GM21786 (cell line): ENCODE results near the gene SAMD11.

ENCODE experiments used
- ATAC-seq: cut with Tn5 transposase; IDR thresholded peaks from one replicate; pipeline ENCODE4 v1.9.1; 2021; ENCODE audit not compliant: unreplicated experiment

SAMD11 gene

DNA sequence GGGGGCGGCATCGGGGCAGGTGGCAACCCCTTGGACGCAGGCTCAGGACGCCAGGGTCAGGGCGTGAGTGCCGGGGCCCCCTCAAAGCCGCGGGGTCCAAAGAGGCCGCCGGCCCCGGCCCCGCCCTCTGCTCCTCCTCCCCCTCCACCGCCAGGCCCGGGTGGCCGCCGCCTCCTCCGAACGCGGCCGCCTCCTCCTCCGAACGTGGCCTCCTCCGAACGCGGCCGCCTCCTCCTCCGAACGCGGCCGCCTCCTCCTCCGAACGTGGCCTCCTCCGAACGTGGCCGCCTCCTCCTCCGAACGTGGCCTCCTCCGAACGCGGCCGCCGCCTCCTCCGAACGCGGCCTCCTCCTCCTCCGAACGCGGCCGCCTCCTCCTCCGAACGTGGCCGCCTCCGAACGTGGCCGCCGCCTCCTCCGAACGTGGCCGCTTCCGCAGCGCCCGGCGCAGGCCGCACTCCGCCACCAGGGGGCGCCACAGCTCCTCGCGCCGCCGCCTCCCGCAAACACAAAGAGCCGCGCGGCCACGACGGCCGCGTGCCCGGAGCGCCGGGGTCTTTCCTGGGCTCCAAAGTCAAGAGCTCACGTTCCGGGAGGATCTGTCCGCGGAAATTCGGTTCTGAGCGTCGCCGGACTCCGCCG is 19.3 kb upstream of the SAMD11 start:
- no peak for ATAC-seq

DNA sequence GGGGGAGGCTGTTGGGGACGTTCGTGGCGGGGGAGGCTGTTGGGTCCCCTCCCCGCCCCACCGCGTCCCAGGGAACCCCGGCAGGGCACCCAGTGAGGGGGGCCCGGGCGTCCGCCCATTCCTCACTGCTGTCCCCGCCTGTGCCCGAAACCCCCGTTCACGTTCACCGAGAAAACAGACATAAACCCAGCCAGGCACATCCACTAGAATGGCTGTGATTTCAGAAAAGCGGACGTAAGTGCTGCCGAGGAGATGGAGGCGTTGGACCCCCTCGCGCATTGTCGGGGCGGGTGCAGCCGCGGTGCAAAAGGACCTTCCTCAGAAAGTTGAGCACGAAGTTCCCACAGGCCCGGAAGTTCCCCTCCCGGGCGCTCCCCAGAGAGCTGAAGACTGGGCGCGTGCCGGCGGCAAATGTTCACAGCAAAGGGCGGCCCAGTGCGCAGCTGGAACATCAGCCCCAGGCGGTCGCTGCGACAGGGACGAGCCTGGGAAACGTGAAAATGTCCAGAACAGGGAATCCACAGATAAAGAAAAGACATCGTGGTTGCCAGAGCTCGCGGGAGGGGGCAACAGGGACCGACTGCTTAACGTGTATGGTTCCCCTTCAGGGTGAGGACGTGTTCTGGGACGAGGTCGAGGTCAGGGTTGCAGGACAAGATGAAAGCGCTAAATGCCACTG is 18.5 kb upstream of the SAMD11 start:
- no peak for ATAC-seq

DNA sequence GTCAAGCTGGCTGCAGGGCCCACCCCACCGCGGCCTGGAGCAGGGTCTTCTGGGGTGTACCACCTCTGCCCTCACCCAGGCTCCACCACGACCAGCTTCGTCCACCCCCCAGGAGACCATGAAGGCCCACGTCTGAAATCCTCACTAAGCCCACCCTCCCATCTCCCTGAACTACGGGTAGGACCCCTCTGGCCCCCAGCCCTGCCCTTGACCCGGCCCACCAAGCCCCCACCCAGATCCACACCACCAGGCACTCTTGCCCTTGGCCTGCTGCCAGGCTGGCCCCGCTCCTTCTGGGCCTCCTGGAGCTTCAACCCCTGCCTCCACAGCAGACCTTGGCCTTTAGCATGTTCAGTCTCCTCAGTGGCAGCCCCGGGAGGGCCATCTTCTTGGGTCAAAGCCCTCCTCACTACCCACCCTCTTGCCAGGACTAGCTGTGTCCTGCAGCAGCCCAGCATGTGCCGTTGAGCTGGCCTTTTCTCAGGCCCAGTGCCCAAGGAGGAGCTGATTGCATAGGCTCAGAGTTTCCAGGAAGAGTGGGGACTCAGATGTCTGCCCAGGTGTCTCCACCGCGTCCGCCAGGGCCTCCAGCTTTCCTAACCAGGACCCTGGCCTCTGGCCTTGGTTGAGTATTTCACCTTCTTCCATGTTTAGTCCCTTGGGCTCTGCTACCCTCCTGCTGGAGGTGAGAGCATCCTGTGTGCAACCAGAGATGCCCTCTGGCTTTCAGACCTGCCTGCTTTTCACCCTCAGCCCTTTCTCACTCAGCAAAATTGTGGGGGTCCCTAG is 17.7 kb upstream of the SAMD11 start:
- ATAC-seq: no peak

DNA sequence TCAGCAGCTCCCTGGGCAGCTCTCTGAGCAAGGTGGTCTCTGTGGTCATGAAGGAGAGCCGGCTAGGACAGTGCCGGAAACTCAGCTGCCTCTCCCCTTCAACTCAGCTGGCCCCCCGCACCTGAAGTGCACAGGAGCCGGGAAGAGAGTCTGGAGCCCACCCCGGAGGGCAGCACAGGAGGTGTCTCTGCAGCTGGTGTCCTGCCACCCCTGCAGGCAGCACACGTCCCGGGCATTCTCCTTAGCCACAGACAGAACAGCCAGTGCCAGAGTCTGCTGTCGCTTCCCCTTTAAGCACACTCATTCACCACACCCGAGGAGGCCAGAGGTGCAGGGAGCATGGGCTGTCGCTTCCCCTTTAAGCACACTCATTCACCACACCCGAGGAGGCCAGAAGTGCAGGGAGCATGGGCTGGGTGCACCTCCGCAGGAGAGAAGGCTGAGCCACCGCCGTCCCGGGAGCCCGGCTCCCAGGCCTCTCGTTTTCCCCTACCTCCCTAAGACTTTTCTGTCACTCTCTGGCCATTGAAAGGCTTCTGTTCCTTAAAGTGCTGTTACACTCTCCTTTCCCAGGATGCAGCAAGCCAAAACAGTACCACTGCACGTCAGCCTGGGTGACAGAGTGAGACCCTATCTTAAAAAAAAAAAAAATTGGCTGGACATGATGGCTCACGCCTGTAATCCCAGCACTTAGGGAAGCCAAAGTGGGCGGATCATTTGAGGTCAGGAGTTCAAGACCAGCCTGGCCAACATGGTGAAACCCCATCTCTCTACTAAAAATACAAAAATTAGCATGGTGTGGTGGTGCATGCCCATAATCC is 16.9 kb upstream of the SAMD11 start:
- no peak for ATAC-seq

DNA sequence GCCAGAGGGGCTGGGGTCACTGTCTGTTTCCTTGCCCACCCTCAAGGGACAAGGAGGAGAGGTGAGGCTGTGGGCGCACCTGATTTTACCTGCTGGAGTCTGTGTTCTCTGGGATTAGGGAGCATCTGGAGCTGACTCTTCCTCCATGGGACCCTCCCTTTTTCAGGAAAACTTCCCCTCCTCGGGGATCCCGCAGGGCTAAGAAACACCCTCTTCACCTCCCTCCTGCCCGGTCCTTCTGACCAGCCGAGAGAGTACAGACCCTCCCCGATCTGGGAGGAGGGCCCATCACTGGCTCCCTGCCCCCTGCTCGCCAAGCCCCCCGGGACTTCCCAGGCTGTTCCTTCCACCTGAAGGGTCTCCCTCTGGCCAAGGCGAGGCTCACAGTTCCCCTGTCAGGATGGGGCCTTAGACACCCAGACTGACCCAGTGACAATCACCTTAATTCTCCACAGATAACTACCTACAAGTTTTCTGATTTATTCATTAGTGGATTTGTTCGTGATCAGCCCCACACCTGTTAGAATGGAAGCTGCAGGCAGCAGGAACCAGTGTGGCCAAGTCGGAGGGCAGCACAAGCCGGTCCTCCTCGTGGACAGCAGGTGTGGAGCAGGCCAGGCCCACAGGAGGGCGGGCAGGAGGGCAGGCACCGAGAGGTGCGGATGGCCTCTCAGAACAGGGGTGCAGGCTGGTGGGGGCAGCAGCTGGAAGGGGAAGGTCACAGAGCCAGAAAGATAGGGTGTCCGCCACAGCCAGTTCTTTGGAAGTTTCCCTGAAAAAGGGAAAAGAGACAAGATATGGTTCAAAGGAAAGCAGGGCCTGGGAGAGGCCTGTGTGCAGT is 15.9 kb upstream of the SAMD11 start:
- ATAC-seq: no peak

DNA sequence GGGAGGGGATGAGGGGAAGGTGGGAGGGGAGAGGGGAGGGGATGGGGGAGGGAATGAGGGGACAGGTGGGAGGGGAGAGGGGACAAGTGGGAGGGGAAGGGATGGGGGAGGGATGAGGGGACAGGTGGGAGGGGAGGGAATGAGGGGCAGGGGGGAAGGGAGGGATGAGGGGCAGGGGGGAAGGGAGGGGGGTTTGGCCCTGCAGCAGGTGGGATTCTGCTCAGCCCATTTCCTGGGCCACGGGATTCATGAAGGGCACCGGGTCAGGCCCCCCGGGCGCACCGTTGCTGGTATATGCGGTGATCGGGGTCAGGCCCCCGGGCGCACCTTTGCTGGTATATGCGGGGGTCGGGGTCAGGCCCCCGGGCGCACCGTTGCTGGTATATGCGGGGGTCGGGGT is 15.1 kb upstream of the SAMD11 start:
- ATAC-seq: no peak

DNA sequence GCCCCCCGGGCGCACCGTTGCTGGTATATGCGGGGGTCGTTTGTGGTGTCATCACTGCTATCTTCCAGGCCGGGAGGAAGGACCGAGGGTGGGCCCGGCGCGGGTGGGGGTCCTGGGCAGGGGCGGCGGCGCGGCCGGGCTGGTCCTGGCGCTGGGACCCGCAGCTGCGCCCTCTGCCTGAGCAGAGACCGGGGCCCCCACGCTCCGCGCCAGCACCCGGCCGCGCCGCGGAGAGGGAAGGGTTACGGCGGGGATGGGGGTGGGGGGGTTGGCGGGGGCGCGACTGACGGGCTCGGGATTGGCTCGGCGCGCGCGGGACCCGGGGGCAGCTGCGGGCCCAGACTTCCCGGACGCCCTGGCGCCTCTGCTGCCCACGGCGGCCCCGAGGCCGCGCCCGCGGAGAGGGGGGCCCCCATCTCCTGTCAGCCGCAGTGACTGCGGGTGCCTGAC is 13.8 kb upstream of the SAMD11 start:
- ATAC-seq: no peak

DNA sequence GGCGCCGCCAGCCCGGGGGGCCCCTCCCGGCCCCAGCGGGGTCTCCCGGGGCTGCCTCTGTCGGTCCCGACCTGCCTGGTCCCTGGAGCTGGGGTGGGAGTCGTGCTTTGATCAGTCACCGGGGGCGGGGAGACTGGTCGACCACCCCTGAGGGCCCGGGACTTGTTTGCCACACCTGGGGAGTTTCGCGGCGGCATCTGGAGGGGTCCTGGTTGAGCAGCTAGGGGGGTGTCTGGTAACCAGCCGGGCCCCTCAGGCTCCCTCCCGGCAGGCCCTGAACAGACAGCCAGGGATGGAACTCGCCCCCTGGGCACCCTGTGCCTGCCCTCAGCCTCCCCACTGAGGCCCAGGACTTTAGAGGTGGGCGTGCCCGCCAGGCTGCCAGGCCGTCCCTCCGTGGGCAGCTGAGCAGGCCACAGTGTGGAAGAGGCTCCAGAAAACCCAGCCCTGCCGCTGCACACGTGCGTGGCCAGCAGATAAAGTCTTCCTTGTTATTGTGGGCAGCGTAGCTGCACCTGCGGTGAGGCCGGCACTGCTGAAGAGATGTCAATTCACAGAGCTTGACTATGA is 13.3 kb upstream of the SAMD11 start:
- ATAC-seq: no peak

DNA sequence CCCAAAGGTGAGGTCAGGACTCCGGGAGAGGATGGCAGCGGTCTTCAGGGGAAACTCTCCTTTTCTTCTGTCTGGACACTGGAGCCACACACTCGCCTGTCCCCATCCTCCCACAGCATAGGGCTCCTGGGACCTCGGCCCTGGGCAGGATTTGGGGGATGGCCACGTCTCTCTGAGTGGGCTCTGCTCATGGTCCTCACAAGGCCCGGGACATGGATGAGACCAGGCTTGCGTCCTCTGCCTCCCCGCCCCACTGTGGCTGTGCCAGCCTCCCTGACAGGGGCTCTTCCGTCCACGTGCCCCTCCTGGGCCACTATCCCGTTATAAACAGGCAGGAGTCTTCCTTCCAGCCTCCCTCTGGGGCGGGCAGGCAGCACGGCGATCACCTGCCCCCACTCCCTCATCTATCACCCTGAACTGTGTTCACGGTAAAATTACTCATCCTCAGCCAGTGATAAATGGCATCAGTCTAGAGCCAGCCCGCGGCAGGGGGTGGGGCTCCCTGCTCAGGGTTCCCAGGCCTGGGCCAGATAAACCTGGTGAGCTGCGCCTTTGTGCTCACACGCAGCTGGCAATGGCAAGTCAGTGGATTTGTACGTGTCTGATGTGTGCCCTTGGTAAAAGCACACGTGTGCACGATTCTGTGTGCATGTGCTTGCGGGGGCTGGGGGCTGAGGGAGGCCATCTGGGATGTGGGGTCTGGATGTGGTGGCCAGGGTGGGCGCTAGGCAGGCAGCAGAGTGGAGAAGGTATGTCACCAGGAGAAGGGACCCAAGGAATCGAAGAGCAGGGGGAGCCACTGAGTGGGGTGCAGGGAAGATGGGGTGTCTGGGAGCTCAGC is 12.6 kb upstream of the SAMD11 start:
- ATAC-seq: no peak

DNA sequence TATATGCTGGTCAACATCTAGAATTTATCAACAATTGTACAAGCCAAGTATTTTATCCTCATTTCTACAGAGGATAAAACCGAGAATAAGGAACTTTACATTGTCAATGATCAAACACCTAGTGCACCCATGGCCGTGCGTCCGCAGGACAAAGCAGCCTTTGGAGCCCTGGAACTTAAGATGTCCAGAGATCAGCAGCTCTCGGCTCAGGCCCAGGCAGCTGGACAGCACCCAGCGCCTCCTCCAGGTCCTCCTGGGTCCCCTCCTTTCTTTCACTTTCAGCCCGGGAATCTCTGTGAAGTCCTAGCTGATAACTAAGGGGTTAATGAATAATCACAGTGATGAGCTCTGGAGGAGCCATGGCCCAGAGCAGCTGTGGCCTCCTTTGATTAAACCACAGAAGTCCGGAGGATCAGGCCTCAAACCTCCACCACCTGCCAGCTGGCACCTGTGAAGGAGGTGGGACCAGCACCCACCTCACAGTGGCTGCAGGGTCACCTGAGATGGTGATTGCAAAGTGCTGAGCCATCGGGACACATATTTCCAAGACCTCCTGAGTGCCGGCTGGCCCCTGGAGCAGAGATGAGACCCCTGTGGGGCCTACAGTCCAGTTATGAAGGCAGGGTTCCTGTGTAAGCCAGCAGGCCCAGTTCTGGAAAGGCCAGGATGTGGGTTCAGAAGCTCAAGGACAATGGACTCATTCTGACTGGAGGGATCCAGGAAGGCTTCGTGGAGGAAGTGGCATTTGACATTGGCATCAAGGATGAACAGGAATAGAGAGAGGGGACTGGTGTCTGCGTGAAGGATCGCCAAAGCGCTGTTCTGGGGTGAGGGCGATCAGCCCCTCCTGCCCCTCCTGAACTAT is 11.6 kb upstream of the SAMD11 start:
- no peak for ATAC-seq

DNA sequence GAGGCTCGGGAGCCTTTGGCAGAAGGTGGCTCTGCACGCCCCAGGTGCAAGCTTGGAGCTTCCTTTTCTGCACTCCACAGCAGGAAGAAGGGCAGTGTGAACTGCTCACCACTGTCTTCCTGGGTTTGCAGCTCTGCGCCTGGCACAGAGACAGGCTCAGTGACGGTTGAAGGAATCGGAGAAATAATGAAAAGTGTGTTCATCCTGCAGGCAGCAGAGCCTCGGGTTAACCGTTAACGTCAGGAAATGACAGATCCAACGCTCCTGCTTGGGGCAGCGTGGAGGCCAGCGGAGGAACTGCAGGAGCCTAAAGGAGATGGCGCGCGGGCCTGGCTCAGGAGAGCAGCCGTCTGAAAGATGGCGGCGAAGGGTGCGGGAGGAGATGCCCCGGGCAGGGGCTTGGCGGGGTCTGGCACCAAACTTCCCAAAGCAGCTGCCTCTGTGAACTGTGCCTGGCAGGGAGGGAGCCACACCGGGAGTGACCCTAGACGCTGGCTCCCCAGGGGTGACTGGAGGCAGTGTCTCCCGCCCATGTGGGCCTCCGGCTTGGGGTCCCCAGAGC is 10.9 kb upstream of the SAMD11 start:
- ATAC-seq: no peak

DNA sequence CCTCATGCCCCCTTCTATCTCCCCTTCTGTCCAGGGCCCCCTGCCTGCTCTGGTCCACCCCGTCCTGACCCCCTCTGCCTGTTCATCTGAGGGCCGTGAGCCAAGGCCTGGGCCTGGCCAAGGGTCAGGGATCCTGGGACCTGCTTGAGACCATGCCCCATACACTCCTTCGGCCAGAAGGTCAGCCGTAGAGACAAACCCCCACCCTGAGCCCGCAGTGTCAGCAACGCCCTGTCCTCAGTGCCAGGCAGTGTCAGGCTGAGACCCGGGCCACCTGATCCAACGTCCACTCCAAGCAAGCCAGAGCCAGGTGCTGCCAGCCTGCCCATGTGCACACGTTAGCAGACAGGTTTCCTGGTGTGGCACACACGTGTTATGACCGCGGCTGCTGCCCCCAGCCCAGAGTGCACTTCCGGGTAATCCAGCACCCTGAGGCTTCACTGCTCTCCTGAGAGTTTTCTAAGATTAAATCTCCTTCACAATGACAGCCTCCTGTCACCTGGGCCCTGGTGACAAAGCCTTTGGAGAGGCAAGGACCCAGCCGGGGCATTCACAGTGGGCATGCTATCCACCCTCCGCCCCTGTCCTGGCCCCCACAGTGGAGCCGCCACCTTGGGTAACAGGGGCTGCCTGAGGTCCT is 10.1 kb upstream of the SAMD11 start:
- no peak for ATAC-seq

DNA sequence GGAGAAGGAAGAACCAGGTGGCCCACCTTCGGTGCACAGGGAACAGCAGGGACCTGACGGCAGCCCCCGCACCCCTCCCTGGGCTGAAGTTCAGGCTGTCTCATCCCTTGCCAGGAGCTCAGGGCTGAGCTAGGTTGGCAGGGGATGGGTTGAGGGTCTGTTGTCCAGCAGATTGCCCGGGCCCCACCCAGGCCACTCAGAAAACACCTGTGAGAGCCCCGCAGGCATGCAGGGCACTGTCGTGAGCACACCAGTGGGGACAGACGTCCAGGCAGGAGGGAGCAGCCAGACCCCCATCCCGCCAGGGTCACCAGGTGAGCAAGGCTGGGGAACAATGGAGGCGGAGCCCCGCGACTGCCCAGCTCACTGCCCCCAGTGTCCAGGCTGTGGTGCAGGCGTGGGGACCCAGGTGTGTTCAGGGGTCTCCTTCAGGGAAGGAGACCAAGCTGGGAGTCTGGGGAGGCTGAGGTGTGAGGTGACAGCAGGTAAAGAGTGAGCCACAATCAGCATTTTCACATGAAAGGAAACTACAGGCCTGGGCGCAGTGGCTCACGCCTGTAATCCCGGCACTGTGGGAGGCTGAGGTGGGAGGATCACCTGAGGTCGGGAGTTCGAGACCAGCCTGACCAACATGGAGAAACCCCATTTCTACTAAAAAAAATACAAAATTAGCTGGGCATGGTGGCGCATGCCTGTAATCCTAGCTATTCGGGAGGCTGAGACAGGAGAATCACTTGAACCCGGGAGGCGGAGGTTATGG is 9.4 kb upstream of the SAMD11 start:
- no peak for ATAC-seq

DNA sequence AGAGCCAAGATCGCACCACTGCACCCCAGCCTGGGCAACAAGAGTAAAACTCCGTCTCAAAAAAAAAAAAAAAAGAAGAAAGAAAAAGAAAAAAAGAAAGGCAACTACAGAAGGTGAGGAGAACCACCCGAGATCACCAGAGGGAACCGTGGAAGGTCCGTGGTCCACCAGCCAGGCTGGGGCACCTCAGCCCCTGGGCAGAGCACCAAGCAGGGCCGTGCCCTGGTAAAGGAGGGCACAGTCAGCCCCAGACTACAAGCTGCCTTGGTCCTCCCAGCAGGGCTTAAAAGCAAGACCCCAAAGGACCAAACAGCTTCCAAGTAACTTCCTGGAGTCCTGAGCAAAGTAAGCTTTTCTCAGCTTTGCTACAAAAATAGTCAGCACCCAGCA is 8.8 kb upstream of the SAMD11 start:
- no peak for ATAC-seq

DNA sequence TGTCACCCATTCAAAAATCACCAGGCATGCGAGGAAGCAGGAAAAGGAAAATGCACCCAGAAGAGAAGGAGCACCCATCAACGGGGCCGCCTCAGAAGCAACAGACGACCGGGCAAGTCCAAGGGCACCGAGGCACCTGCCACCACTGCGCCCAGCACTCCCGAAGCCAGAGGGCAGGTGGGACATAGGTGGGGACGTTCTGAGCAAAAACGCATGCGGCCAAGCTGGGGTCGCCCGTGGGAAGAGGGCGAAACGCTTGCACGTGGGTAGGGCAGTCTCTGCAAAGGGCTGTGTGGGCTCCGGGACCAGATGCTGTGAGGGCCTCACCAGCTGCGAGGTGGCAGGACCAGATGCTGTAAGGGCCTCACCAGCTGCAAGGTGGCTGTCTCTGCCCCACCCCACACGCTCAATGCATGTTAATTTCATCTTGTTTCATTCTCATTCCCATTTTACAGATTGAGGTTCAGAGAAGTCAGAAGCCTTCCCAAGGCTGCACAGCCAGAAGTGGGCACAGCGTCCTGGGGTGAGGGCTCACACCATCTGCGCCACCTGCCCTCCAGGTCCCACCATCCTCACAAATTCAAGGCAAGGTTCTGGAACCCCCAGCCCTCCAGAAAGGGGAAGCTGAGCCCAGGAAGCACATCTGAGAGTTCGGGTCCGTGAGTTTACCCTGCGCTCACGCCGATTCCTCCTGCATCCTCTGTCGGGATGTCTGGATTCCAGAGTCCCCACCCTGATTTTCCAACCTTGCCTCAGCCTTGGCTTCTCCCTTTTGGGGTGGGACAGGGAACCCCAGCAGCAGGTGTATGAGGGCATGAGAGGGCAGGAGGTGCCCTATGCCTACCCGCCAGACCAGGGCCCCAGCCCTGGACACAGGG is 8.2 kb upstream of the SAMD11 start:
- ATAC-seq: no peak
